ENCODE data around the gene JAG2. TPM values are rescaled to one million over a fixed set of nuclear protein-coding genes. Genes with fewer than 3 reads are reported as not detected.

JAG2 gene
- total RNA-seq, 1 donor from 2014 or later: 123 TPM

- DNase-seq (ENCODE audit: extremely low read depth, low read depth, low spot score): no peak
These were observed 72.2 kb downstream of the JAG2 start for GRCh38 chr14:105096206-105096875.

- DNase-seq (ENCODE audit: extremely low read depth, low read depth, low spot score): no peak
These were observed 73.3 kb downstream of the JAG2 start for GRCh38 chr14:105095236-105095805.

- no peak for DNase-seq (ENCODE audit: extremely low read depth, low read depth, low spot score)
These were observed 74.2 kb downstream of the JAG2 start for GRCh38 chr14:105094193-105094907.

- no peak for DNase-seq (ENCODE audit: extremely low read depth, low read depth, low spot score)
These were observed 75.0 kb downstream of the JAG2 start for GRCh38 chr14:105093431-105094192.

GRCh38 chr14:105093038-105093430 is 75.5 kb downstream of the JAG2 start:
- no peak for DNase-seq (ENCODE audit: extremely low read depth, low read depth, low spot score)

GRCh38 chr14:105092171-105093037 is 76.2 kb downstream of the JAG2 start:
- DNase-seq (ENCODE audit: extremely low read depth, low read depth, low spot score): no peak

- DNase-seq (ENCODE audit: extremely low read depth, low read depth, low spot score): no peak
These were observed 76.9 kb downstream of the JAG2 start for GRCh38 chr14:105091517-105092170.

- no peak for DNase-seq (ENCODE audit: extremely low read depth, low read depth, low spot score)
These were observed 77.5 kb downstream of the JAG2 start for GRCh38 chr14:105091054-105091516.

Other genes with a start within 250 kb of the JAG2 start
- not detected in 2 replicates for gene PLD4, start 243.9 kb downstream of the JAG2 start, total RNA-seq
- gene AHNAK2, start 190.4 kb downstream of the JAG2 start, total RNA-seq: 47.2 and 79.6 TPM in 2 replicates
- 6.4 and 9.6 TPM in 2 replicates for gene CLBA1, start 183.0 kb downstream of the JAG2 start, total RNA-seq
- gene CDCA4, start 147.7 kb downstream of the JAG2 start, total RNA-seq: 20.8 and 21.9 TPM in 2 replicates
- 0.82 TPM in 1 of 2 replicates, not detected in the other for gene GPR132, start 103.3 kb downstream of the JAG2 start, total RNA-seq
- gene NUDT14, start 12.5 kb upstream of the JAG2 start, total RNA-seq: 66.8 and 69.8 TPM in 2 replicates
- gene BTBD6, start 79.8 kb upstream of the JAG2 start, total RNA-seq: 41.0 and 64.6 TPM in 2 replicates
- gene BRF1, start 132.2 kb upstream of the JAG2 start, total RNA-seq: 37.9 and 63.4 TPM in 2 replicates
- 82.9 and 124 TPM in 2 replicates for gene PACS2, start 146.0 kb upstream of the JAG2 start, total RNA-seq
- 0.15 and 0.18 TPM in 2 replicates for gene TEX22, start 229.8 kb upstream of the JAG2 start, total RNA-seq